ENCODE data around the gene SCNN1A.
"Not testable (repeated sequence)": the region's sequence is repeated elsewhere in the genome, so short reads cannot be mapped to it uniquely, and the experiment has no call there.

The SCNN1A gene

DNA sequence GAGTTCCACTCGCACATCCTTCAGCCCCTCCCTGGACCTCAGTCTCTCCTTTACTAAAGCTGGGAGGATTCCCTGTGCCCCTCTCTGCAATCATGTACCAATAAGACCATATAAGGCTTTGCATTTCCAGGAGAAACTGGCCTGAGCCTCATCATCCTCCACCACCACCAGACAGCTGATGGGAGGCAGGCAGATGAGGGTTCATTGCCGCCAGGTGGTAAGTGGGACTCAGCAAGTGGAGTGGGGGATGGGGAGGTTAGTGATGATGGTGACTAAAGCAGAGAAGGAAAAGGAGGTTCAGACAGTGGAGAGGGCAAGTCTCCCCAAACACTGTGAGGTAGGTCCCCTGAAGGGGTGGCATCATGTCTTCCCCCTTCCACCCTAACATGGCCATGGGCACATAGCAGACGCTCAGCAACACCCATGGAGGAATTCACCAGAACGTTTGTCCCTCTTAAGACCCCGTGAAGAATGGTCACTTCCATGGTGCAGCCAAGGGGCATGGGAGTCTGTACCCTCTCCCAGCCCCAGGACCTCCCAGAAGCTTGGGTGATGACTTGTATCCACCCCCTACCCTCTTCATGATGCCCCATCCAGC is 29.0 kb downstream of the SCNN1A start:
- no peak for DNase-seq

DNA sequence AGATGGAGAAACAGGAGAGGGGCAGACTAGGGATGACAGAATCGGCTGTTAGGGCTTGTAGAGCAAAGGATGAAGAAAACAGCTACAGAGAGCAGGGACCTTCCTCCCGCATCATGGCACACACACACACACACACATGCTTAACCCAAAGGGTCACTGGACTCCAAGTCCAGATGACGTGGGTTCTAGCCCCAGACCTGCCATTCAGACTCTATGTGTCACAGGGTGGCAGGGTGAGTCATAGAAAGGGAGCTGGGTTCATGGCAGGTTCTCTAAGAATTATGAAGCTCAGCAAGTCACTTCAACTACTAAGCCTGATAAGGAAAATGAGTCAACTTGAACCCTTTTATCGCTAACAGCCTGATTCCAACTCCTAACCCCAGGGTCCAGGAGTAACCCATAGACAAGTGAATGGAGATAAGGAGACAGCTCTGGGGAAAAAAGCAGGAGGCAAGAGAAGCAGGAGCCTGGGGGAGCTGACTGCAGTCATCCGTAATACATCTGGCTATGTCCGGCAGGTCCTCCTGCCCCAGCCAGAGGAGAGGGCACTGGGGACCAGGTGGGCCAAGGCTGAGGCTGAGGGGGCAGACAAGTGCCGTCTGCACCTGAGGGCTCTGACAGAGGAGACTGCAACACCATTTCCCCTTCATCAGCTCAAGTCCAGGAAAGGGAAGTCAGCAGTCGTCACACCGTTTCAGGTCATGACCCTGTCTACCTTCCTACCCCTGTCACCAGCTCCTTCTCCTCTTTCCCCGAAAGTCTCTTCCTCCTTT is 29.9 kb downstream of the SCNN1A start:
- DNase-seq, result no peak

- not testable (repeated sequence) for DNase-seq
Observed at GRCh38 chr12:6344101-6344660, 31.2 kb downstream of the SCNN1A start.

- no peak for DNase-seq
Observed at GRCh38 chr12:6343518-6343917, 31.8 kb downstream of the SCNN1A start.

GRCh38 chr12:6342140-6342889 is 33.0 kb downstream of the SCNN1A start:
- DNase-seq, result no peak

DNA sequence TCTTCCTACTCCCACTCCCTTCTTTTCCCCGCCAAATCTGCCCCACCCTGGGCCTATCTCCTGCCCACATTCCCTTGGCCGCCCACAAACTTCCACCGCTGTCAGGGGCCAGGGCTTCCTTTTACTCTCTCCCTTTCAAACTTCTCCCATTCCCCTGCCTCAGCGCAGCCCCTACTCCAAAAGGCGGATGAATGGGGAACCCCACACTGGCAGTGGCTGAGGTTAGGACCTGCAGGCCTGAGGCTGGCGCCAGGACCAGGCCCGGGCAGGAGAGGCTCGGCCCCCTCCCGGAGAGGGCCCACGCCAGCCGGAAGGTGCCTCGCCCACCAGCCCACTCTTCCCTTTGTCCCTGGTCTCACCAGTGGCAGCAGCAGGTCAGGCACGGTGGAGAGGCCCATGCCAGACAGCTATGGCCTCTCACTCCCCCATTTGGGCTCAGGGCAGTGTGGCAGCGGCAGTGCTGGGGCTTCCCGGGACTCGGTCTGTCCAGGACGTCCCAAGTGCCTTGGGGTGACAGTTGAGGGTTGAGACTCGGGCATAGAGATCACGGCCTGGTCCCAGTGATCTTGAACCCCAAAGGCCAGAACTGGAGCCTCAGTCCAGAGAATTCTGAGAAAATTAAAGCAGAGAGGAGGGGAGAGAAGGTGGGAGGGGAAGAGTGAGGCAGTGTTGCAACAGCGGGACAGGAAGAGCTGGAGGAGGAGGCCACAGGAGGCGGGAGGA is 33.8 kb downstream of the SCNN1A start, which contains the start of gene TNFRSF1A:
TNFRSF1A (minus strand) TSS at position 660 of the 723 bp plus-strand sequence; CDS start at position 398, 262 bp downstream.
- DNase-seq, result no peak

GRCh38 chr12:6340745-6341416 is 34.5 kb downstream of the SCNN1A start:
- no peak for DNase-seq

GRCh38 chr12:6340032-6340638 is 35.2 kb downstream of the SCNN1A start:
- DNase-seq, result no peak

- no peak for DNase-seq
Observed at GRCh38 chr12:6338955-6339354, 36.4 kb downstream of the SCNN1A start.

DNA sequence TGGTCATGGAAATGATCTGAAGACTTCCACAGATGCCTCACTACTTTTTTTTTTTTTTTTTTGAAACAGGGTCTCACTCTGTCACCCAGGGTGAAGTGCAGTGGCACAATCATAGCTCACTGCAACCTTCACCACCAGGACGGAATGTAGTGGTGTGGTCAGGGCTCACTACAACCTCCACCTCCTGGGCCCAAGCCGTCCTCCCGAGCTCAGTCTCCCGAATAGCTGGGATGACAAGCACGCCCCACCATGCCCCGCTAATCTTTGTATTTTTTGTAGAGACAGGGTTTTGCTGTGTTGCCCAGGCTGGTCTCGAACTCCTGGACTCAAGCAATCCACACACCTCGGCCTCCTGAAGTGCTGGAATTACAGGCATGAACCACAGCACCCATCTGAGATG is 36.8 kb downstream of the SCNN1A start:
- not testable (repeated sequence) for DNase-seq

GRCh38 chr12:6337958-6338433 is 37.4 kb downstream of the SCNN1A start:
- DNase-seq, result no peak

DNA sequence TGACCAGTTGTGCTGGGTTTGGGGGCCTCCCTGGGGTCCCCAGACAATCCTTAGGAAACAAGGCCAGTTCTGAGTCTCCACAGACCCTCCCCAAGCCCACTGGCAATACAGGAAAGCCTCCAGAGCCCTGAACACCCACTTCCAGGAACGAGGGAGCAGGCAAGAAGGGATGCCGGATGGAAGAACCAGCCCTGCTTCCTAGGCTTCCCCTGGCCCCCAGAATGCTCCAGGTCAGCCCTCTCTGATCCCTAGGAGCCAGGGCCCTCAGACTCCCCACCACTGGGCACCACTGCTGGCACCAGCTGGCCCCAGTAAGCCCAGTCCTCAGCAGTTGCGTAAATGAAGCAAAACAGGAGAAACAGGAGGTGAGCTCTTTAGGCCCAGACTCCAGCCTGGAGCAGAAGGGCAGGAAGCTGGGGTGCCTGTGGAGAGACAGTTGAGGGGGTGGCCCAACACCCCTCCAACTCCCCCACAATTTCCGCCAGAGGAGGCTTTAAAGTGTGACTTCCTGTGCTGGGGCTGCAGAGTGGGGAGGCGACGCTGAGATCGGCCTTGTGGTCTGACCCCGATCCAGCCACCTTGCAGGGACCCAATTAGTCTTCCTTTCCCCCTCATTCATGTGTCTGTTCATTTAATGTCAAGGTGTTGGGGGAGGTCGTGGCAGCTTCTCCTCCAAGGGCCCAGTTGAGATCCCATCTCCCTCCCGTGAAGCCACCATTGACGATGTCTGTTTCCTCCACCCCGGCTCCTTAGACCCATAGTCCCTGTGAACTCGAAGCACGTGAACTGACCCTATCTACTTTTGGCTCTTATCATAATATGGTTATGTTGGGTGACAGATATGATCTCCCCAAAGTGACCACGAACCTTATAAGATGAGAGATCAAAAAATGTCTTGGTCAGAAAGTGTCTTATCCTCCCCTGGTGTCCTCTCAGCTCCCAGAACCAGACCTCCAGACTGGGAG is 38.2 kb downstream of the SCNN1A start:
- no peak for DNase-seq

GRCh38 chr12:6336079-6336888 is 39.1 kb downstream of the SCNN1A start:
- peak; percentile 35 for DNase-seq

- no peak for DNase-seq
Observed at GRCh38 chr12:6335451-6336078, 39.8 kb downstream of the SCNN1A start.

DNA sequence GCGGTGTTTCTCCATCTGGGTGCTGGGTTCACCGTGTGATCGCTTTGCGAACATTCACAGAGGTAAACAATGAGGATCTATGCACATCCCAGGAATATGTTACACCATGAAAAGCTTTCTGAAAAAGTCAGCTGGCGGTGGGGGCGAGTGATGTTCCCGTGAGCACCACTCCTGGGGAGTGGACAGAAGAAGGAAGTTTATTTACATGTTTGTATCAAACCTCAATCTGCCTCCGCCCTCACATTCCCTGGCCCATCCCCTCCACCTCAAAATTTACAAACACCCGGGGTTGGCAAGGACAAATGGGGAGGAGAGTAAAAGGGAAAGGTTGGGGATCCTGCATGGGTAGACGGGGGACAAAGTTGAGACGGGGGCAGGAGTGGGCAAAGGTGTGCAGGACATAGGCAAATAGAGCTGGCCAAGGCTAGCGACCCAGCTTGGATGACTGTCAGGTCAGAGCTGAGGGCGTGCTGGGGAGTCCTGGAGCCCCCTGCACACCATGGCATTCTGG is 40.4 kb downstream of the SCNN1A start:
- no peak for DNase-seq

GRCh38 chr12:6334359-6334758 is 41.0 kb downstream of the SCNN1A start:
- DNase-seq, result no peak

GRCh38 chr12:6333566-6333965 is 41.8 kb downstream of the SCNN1A start:
- no peak for DNase-seq

DNA sequence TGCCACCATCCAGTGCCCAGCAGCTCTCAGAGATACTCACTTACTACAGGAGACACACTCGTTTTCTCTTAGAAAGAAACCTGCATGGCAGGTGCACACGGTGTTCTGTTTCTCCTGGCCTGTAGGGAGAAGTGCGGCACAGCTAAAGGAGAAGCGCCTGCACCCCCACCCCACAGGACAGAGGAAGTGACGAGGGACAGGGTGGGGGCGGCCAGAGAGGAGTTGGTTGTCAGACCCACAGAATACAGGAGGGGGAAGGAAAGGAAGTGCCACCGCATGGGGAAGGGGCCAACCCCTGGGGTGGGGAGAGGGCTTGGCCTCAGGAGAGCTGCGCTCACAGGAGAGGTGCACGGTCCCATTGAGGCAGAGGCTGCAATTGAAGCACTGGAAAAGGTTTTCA is 42.3 kb downstream of the SCNN1A start:
- DNase-seq, result no peak

GRCh38 chr12:6332459-6332858 is 42.9 kb downstream of the SCNN1A start:
- DNase-seq, result no peak
